Stimulated activated CD4-positive, alpha-beta T cell treated with anti-CD3 and anti-CD28 coated beads, Interleukin-1b, Interleukin-23, amount 100 ng/mL, for 24 hours (primary cell): ENCODE results near the gene PPIL6.
A peak's percentile ranks its signal among the peaks of the same experiment; 100 is the strongest.

Experiments used
- DNase-seq, 4 experiments: peaks; one replicate each; pipeline ENCODE4 v3.0.0-alpha.2; 2020; ENCODE audit warnings: low read depth in 4 of 4, low spot score in 1 of 4

PPIL6 gene

DNA sequence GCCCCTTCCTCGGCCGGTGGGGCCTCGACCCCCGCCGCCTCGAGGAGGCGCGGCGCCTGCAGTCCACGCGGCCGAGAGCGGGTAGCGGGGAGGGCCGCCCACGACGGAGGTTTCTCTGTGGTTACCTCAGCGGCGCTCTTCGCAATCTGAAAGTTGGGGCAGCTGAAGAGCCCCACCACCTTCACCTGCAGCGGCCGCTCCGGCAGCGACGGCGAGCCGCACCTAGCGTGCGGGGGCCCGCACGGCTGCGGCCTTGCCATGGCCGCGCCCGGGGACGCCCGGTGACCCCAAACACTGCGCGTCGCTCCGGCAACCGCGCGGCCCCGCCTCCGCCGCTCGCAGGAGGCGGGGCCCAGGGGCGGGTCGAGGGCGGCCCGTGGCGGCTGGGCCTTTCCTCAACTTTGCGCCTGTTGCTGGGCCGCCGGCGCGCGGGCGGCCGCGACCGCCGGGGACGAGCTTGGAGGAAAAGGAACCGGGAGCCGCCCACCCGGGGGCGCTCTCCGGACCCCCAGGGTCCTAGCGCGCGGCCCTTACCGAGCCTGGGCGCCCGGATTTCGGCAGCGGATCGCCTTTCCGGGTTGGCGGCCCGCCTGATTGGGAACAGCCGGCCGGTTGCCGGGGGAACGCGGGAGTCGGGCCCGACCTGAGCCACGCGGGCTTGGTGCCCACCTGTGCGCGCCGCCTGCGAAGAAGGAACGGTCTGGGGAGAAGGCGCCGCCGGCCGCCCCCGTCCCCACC is at the start of gene PPIL6, which contains the start of gene SMPD2:
Gene PPIL6, minus strand, starts transcription at position 298 of the 738 bp plus-strand sequence. Its CDS starts 38 bp downstream, at position 260.
Gene SMPD2, plus strand, starts transcription at position 394 of the 738 bp plus-strand sequence. CDS start 398 bp downstream, outside the sequence.
- peak; percentile 26 to 72 (median 56) for DNase-seq

DNA sequence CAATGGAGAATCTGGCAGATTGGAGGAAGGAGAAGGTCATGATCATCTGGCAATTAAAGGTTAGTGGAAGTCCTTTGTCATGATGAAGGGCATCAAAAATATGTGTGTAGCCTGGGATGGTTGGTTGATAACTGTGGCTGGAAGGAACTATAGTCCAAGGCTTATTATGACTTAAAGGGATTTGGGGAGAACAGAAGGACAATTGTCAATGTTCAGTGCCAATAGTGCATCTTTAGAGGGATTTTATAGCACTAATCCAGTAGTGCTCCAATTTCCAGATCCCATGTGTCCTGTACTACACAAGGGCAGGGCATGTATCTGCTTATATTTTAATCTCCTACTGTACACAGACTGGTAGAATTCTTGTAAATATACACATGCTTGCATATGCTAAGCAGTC is 47.6 kb upstream of the PPIL6 start:
- DNase-seq, result no peak

DNA sequence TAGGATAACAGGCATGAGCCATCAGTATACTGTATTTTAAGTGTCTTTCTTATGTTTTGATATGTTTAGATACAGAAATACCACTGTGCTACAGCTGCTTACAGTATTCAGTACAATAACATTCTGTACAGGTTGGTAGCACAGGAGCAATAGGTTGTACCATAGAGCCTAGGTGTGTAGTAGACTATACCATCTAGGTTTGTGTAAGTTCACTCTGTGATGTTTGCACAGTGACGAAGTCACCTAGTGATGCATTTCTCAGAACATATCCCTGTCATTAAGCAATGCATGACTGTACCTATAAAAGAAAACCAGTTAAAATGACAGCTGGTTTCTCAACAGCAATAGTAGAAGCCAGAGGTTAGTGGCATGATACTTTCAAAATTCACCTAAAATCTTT is 45.6 kb upstream of the PPIL6 start:
- DNase-seq, result no peak

DNA sequence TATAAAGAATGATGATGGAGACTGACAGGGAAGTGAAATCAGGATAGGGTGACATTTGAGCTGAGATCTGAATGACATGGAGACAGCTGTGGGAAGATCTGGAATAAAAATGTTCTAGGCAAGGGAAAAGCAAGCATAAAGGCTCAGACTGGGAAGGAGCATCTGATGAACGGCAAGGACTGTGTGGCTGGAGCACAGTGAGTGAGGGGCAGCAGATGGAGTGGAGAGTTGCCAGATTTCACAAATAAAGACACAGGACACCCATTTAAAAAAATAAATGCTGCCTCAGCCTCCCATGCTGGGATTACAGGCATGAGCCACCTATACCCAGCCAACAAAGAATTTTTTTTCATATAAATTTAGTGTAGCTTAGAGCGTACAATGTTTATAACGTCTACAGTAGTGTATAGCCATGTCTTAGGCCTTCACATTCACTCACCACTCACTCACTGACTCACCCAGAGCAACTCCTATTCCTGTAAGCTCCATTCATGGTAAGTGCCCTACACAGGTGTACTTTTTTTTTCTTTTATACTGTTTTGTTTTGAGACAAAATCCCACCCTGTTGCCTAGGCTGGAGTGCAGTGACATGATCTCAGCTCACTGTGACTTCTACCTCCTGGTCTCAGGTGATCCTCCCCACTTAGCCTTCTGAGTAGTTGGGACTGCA is 45.0 kb upstream of the PPIL6 start:
- no peak for DNase-seq

- no peak for DNase-seq
Observed at GRCh38 chr6:109484122-109484521, 43.7 kb upstream of the PPIL6 start.

- DNase-seq, result no peak
Observed at GRCh38 chr6:109483735-109484057, 43.3 kb upstream of the PPIL6 start.

DNA sequence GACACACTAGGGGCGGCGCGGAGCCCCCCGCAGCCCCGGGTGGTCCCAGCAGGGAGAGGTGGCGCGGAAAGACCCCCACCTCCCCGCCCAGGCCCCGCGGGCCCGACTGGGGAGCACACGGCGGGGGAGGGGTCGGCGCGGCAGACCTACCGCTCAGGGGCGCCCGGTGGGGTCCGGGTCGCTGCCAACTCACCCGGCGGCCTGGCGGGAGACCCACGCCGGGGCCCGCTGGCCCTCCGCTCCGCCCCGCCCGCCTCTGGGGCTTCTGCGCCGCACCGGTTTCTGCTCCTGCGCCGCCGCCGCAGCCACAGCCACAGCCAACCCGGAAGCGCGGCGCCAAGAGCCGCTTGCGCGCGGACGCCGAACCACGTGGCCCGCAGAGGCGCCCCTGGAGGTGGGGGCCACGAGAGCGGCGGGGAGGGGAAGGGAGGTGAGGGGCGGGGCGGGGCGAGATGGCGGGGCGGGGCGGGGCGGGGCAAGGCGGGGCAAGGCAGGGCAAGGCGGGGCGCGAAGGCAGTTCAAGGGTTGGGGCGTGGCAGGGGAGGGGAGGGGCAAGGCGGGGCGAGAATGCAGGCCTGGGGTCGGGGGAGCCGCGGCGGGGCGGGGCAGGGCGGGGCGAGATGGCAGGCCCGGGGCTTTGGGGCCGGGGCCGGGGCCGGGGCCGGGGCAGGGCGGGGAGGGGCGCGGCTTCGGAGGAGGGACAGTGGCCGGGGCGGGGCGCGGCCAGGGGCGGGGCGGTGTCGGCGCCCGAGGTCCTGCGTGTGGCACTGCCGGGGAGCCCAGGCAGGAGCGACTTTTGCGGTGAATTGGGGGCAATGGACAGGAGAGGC is 42.7 kb upstream of the PPIL6 start, which contains the start of gene ZBTB24:
Gene ZBTB24, minus strand, starts transcription at position 315 of the 830 bp plus-strand sequence. CDS start 1,193 bp downstream, outside the sequence.
- DNase-seq, result peak; percentile 71 to 86 (median 78)

GRCh38 chr6:109480993-109481480 is 40.6 kb upstream of the PPIL6 start:
- DNase-seq, result no peak

DNA sequence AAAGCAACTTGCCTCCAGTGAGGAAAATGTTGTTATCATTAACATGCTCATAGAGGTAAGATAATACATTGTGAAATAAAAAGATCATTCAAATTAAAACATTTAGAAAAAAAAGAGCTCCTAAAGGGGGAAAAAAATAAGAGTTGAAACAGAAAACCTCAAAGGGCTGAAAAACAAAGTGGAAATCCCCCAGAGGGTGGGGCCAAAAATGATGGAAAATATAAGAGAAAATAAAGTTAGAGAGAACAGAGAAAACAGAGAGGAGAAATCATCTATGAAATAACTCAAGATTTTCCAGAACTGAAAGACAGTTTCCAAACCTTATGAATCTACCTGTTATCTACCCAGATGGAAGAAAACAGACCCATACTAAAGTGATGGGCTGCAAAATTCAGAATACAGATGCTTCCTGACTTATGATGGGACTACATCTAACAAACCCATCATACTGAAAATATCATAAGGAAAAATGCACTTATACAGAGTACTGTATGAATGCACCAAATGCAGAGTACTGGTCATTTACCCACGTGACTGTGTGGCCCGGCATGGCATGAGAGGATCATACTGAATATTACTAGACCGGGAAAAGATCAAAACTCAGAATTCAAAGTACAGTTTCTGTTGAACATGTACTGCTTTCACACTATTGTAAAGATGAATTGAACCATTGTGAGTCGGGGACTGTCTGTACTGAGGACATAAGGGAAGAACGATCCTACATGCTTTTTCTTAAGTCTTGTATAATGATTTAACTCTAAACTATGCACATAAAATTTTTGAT is 38.6 kb upstream of the PPIL6 start:
- no peak for DNase-seq

GRCh38 chr6:109478222-109478805 is 37.9 kb upstream of the PPIL6 start:
- DNase-seq, result no peak

- DNase-seq, result no peak
Observed at GRCh38 chr6:109477725-109478124, 37.3 kb upstream of the PPIL6 start.

DNA sequence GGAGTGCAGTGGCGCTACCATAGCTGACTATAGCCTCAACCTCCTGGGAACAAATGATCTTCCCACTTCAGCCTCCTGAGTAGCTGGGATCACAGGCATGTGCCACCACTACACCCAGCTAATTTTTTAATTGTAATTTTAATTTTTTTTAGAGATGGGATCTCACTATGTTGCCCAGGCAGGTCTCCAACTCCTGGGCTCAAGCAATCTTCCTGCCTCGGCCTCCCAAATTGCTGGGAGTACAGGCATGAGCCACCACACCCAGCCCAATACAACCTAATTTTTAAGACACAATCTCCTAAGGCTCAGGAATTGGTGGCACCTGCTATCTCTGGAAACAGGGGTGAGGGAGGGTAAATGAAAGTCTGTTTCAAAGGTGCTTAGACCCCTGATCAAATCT is 36.8 kb upstream of the PPIL6 start:
- DNase-seq, result no peak

DNA sequence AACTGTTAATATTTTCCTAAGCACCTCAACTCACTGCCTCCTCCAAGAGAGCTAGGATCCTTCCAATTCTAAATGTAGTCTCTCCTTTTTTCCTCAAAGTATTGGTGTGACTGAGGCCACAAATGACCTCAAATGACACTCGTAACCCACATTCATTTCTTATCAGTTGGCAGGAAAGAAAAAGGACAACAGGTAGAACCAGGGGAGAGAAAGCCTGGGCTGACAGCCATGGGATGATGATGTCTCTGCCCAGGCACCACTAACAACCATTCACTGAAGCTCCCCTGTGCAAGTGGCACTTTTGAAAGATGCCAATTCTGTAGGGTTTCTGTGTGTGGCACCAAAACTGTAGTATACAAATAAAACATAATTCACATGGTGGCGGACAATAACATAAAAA is 35.2 kb upstream of the PPIL6 start:
- no peak for DNase-seq

GRCh38 chr6:109474995-109475394 is 34.6 kb upstream of the PPIL6 start:
- DNase-seq, result no peak

- DNase-seq, result no peak
Observed at GRCh38 chr6:109473120-109473519, 32.7 kb upstream of the PPIL6 start.

DNA sequence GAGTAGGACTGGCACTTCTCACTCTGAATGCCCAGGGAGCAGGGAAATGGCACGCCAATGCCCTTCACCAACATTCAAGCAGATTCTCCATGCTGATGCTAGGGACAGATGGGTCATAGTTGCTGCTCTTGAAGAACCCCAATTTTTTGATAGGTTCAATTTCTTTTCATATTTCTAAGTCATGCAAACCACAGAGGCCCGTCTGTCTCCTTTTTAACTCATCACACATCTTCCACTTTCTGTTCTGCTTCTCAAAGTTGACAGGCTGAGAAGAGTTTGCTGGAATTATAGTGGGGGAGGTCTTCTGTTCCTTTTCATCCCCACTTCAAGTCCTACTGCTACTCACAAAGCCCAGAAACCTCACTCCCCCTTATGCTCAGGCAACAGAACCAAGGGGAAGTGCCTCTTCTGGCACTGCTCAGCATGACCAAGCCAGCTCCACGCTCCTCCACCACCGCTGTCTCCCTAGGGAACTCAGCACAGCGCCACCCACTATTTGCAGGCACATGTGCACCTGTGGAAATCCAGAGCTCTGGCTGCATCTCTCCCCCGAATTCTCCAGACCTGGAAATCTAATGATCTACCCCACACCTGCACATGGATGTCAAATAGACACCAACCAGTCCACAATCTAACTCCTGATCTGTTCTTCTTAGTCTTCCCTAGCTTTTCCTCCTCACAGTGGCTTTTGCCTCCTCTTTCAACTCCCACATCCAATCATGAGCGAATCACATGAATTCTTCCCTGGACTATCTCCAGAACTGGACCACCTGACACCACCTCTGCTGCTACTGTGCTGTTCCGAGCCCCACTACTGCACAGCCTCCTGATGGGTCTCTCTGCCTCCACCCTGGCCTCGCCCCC is 31.9 kb upstream of the PPIL6 start:
- DNase-seq, result no peak

DNA sequence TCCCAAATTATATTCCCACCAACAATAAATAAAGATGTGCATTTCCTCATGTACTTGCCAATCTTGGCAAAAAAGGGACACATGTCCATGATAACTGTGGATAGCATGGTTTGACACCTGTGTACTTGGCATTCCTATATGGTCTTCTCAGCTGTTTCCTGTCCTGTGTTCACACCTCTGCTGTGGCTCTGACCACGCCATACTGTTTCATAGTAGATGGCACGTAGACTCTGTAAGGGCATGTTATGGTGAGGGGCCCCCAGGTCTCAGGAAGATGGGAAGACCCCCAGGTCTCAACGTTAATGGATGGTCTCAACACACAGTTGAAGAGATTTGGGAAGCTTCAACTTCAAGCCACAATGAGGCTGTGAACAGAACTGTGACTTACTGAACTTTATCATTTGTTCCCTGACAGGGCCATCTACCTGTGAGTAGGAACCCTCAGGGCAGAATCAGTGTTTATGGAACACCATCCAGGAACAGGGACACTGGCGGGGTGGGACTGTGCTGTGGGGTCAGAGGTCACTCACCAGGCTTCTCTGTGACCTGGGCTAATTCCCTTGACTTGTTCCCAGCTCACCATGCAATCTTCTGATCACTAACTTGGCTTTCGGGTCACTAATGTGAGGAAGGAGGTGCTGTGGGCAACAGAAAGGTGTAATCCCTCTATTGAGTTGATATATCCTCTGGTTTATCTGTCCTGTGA is 30.8 kb upstream of the PPIL6 start:
- DNase-seq, result no peak

DNA sequence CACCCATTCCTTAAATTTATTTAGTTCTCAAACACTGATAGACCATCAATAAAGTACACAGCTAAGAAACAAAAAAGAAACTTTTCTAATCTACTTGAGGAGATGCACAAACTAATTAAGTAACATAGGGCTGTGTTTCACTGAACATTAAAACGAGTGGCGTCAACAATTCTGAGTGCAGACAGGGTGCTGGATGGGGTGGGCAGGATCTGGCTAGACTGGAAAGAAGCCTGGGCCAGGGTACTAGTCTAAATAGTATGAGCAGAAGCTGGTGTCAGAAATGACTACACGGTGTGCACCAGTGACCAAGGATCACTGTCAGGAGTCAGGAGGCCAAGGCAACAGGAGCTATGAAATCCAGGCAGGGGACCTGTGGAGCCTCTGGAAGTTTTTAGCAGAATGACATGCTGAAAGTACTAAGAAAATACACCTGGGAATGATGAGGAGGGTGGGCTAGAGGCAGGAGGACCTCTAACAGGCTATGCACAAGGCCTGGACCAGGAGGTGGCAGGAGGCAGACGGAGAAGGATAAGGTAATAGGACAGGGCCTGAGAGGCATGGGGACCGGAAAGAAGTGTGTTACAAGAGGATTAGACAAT is 29.3 kb upstream of the PPIL6 start:
- DNase-seq, result no peak
